B cell (primary cell): ENCODE data around the gene ARL11. TPM values are rescaled to one million over a fixed set of nuclear protein-coding genes. Genes with fewer than 3 reads are reported as not detected.

Source experiments
- ATAC-seq: fragments of 200-7000 bp; cut with Tn5 transposase; one replicate; pipeline ENCODE4 v1.10.0; 2021; ENCODE audit warnings: low read depth, mild to moderate bottlenecking, moderate number of reproducible peaks, moderate library complexity
- CTCF ChIA-PET: fragments of 350-600 bp; sonication (Branson Sonifier 250); formaldehyde crosslinking; loops from one replicate; lab custom pipeline; 2021; ENCODE audit warnings: antibody characterized with exemption, inconsistent platforms; lab: Charles Lee
- POLR2A ChIA-PET: fragments of 350-600 bp; sonication (Branson Sonifier 250); formaldehyde crosslinking; loops from one replicate; lab custom pipeline; 2021; ENCODE audit warnings: antibody characterized with exemption; lab: Charles Lee
- DNase-seq: peaks from one replicate; pipeline ENCODE4 v3.0.0; 2013
- H2AFZ ChIP-seq: 2 replicates; pipeline ENCODE4 v1.6.1; 2012; ENCODE audit warnings: mild to moderate bottlenecking, low read depth, low read length; ENCODE audit not compliant: insufficient read depth, poor library complexity, severe bottlenecking
- H3K27ac ChIP-seq, 2 donors: 1 replicate in 1 of 2; 2 replicates in 1 of 2; pipeline ENCODE4 v1.5.1; 2012 to 2013; ENCODE audit warnings: low read length in 2 of 2, mild to moderate bottlenecking in 2 of 2, moderate library complexity in 1 of 2
- H3K27me3 ChIP-seq, 4 experiments: fragments of 200-600 bp in 1 of 4; sonication (generic) in 1 of 4; replicated peaks in 1 of 4; 1 replicate in 2 of 4; 2 replicates in 2 of 4; pipeline versions ENCODE4 v1.6.1 to v1.7.0; 2013 to 2016; ENCODE audit warnings: low read length in 3 of 4, mild to moderate bottlenecking in 2 of 4, mixed read lengths in 1 of 4, moderate library complexity in 1 of 4; ENCODE audit not compliant: insufficient read depth in 4 of 4, control insufficient read depth in 3 of 4; ENCODE audit errors: control extremely low read depth in 1 of 4
- H3K36me3 ChIP-seq, 2 experiments: replicated peaks in 1 of 2; 1 replicate in 1 of 2; 2 replicates in 1 of 2; pipeline versions ENCODE4 v1.6.1 to v1.7.1; 2013; ENCODE audit warnings: low read length in 1 of 2; ENCODE audit not compliant: insufficient read depth in 2 of 2, control insufficient read depth in 1 of 2; ENCODE audit errors: control extremely low read depth in 1 of 2, extremely low read depth in 1 of 2
- H3K4me1 ChIP-seq, 2 donors: fragments of 200-600 bp in 1 of 2; sonication (generic) in 1 of 2; 1 replicate in 1 of 2; 2 replicates in 1 of 2; pipeline versions ENCODE4 v1.5.1 to v1.6.1; 2013 to 2017; ENCODE audit warnings: low read length in 2 of 2; ENCODE audit not compliant: control insufficient read depth in 2 of 2, insufficient read depth in 2 of 2
- H3K4me2 ChIP-seq: replicated peaks from 2 replicates; pipeline ENCODE3; 2012; ENCODE audit warnings: mild to moderate bottlenecking, low read depth, low read length; ENCODE audit not compliant: poor library complexity, severe bottlenecking
- H3K4me3 ChIP-seq, 5 experiments: fragments of 200-600 bp in 1 of 5; sonication (generic) in 1 of 5; 1 replicate in 3 of 5; 2 replicates in 2 of 5; pipeline versions ENCODE4 v1.5.1 to v1.7.0; 2011 to 2016; ENCODE audit warnings: low read length in 4 of 5, mild to moderate bottlenecking in 4 of 5, low read depth in 2 of 5, control low read depth in 1 of 5, moderate library complexity in 1 of 5; ENCODE audit not compliant: insufficient read depth in 1 of 5; ENCODE audit errors: control extremely low read depth in 1 of 5, extremely low read depth in 1 of 5
- H3K79me2 ChIP-seq: fragments of 200-600 bp; sonication (generic); one replicate; pipeline ENCODE4 v1.6.0; 2016; ENCODE audit warnings: low read length; ENCODE audit not compliant: control insufficient read depth, insufficient read depth
- H3K9ac ChIP-seq: fragments of 200-600 bp; sonication (generic); 2 replicates; pipeline ENCODE4 v1.6.1; 2017; ENCODE audit warnings: mild to moderate bottlenecking, low read length, moderate library complexity
- H3K9me3 ChIP-seq, 3 donors: one replicate each; pipeline versions ENCODE4 v1.6.1 to v1.7.1; 2013; ENCODE audit warnings: low read length in 2 of 3; ENCODE audit not compliant: control insufficient read depth in 2 of 3, insufficient read depth in 1 of 3; ENCODE audit errors: control extremely low read depth in 1 of 3
- H4K20me1 ChIP-seq: 2 replicates; pipeline ENCODE4 v1.6.0; 2012; ENCODE audit warnings: mild to moderate bottlenecking, low read length; ENCODE audit not compliant: insufficient read depth, control insufficient read depth, poor library complexity, severe bottlenecking
- H3K27ac Mint-ChIP-seq: one replicate; pipeline ENCODE4 v1.8.0; 2021; ENCODE audit warnings: mixed read lengths
- H3K27me3 Mint-ChIP-seq: one replicate; pipeline ENCODE4 v1.8.0; 2021; ENCODE audit warnings: mixed read lengths
- H3K4me1 Mint-ChIP-seq: one replicate; pipeline ENCODE4 v1.8.0; 2021; ENCODE audit warnings: mixed read lengths
- H3K4me3 Mint-ChIP-seq: one replicate; pipeline ENCODE4 v1.8.0; 2021; ENCODE audit warnings: mixed read lengths
- H3K9me3 Mint-ChIP-seq: one replicate; pipeline ENCODE4 v1.8.0; 2022; ENCODE audit warnings: mixed read lengths; ENCODE audit not compliant: insufficient read depth
- EZH2 ChIP-seq: IDR thresholded peaks from 2 replicates; pipeline ENCODE4 v1.6.1; 2012; ENCODE audit warnings: borderline replicate concordance, low read depth, mild to moderate bottlenecking, moderate library complexity, low read length; ENCODE audit not compliant: insufficient read depth, poor library complexity, severe bottlenecking
- WGBS: methylation state at CpG from one replicate; pipeline ENCODE4 v1.1.5; 2013; ENCODE audit warnings: missing lambda C conversion rate; ENCODE audit not compliant: insufficient coverage; 5-methylcytosine and 5-hydroxymethylcytosine counted together
- intact Hi-C: fragments of 100-400 bp; cut with micrococcal nuclease; formaldehyde crosslinking; loops from one replicate; pipeline ENCODE4 v1.10.0; 2022
- polyA plus RNA-seq: library from polyadenylated mRNA; depleted of rRNA; stranded (reverse); fragments of >200 nt; gene quantifications from 2 replicates; pipeline ENCODE4 v1.2.3, GENCODE V29; 2012
- total RNA-seq, 2 donors: library from RNA; stranded (reverse); fragments of 120-200 nt in 1 of 2; gene quantifications; 1 replicate in 1 of 2; 2 replicates in 1 of 2; pipeline versions ENCODE4 v1.2.3 to v1.2.4, GENCODE V29; 2013 to 2022
- TF ChIP-seq, protein P1 (sequence below): fragments of 200-600 bp; IDR thresholded peaks from one replicate; pipeline ENCODE4 v1.8.0; 2022; ENCODE audit warnings: antibody characterized with exemption, mild to moderate bottlenecking

The ARL11 gene
- total and polyA plus RNA-seq, 2 donors (not counting 1 experiment from before 2014, with no cell fraction given): 5.8 to 21.4 TPM

DNA sequence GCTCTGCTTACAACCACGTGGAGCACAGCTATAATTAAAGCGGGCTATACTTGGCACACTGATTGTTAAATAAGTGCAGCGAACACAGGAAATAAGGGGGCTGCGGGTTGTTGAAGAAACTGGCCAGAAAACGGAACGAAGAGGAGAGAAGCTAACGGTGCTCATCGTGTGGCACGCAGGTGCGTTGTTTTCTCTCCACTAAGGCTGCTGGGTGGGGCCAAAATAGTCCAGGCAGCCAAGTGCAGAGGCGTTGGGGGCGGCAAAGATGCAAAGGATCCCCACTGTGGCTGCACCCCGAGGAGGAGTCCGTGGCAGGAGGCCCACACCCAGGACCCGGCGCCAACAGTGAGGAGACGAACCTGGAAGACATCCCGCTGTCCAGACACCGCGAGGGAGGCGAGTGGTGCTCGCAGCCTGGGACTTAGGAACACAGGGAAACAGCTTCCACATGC lies 8.1 kb upstream of the ARL11 start:
- Histone ChIP-seq H3K27me3 (no peaks in the 10 kb centered on the region), H3K4me2 (peak overlapping the region; percentile 48), H3K79me2 (no peaks in the 10 kb centered on the region), H3K36me3 (no peaks in the 10 kb centered on the region), H3K27ac (peak overlapping the region in 1 of 2 donors; percentile 60), H3K4me3 (peak overlapping the region in 3 of 5 experiments; percentile 9 to 48 (median 35)), H3K9me3 (no peaks in the 10 kb centered on the region), H2AFZ (peak overlapping the region; percentile 56), H3K9ac (peak overlapping the region; percentile 45), H3K4me1 (no peaks in the 10 kb centered on the region), H4K20me1 (no peaks in the 10 kb centered on the region)
- Mint-ChIP-seq H3K27ac (peak overlapping the region; percentile 85), H3K4me3 (peak overlapping the region; percentile 81), H3K4me1 (peaks cover 25% of the 10 kb centered on the region), H3K27me3 (no peaks in the 10 kb centered on the region), H3K9me3 (no peaks in the 10 kb centered on the region)
- POLR2A ChIA-PET: interaction anchor here (0.8 to 2.0 kb wide), 2 partner anchors 124 to 177 kb away, joined by 3 to 12 read pairs; partner anchors contain the start of genes CAB39L and PHF11
- TF ChIP-seq, protein P1, sequence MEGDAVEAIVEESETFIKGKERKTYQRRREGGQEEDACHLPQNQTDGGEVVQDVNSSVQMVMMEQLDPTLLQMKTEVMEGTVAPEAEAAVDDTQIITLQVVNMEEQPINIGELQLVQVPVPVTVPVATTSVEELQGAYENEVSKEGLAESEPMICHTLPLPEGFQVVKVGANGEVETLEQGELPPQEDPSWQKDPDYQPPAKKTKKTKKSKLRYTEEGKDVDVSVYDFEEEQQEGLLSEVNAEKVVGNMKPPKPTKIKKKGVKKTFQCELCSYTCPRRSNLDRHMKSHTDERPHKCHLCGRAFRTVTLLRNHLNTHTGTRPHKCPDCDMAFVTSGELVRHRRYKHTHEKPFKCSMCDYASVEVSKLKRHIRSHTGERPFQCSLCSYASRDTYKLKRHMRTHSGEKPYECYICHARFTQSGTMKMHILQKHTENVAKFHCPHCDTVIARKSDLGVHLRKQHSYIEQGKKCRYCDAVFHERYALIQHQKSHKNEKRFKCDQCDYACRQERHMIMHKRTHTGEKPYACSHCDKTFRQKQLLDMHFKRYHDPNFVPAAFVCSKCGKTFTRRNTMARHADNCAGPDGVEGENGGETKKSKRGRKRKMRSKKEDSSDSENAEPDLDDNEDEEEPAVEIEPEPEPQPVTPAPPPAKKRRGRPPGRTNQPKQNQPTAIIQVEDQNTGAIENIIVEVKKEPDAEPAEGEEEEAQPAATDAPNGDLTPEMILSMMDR: no peak
- TF ChIP-seq EZH2: no peak
- intact Hi-C loops: loop anchor here (1.0 to 5.0 kb wide), 2 partner anchors 8 to 178 kb away; partner anchors contain the start of genes ARL11, CAB39L and SETDB2
- ATAC-seq: peak; percentile 95
- WGBS: 49% methylated on average over 18 of the region's 22 CpGs
- CTCF ChIA-PET: interaction anchor here (0.8 to 1.1 kb wide), 3 partner anchors 9 to 50 kb away, joined by 3 to 5 read pairs (median 4); partner anchors contain the start of gene ARL11
- DNase-seq: no peak

DNA sequence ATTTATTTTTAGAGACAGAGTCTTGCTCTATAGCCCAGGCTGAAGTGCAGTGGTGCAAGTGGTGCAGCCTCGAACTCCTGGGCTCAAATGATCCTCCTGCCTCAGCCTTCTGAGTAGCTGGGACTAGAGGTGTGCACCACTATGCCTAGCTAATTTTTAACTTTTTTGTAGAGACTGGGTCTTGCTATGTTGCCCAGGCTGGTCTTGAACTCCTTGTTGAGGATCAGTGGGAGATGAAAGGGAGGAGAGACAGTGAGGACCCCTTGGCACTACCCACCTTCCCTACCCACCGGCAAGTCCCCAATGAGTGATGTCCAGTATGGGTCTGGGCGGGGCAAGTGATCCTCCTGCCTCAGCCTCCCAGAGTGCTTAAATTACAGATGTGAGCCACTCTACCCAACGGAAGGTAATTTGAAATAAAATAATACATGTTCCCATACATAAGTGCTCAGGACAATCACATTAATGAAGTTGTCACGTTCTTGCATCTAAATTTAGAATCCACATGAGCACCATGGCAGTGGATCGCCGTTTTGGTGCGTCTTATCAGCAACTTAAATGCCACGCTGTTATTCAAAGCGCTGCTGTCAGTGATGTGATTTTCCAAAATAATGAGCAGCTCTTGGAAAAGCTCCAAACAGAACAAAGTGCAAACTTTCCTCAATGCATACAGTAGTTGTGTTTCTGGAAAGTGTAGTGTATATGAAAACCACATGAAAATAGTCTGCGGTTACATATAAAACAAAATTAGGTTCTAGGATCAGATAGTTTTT lies 5.9 kb upstream of the ARL11 start:
- no peak for TF ChIP-seq EZH2
- TF ChIP-seq, protein P1: no peak
- Histone ChIP-seq H3K27ac (no peak overlapping the region), H4K20me1 (no peaks in the 10 kb centered on the region), H3K4me3 (no peak overlapping the region), H3K36me3 (no peaks in the 10 kb centered on the region), H2AFZ (no peak overlapping the region), H3K9me3 (no peaks in the 10 kb centered on the region), H3K79me2 (peaks cover 4% of the 10 kb centered on the region), H3K9ac (no peak overlapping the region), H3K4me2 (no peak overlapping the region), H3K27me3 (no peaks in the 10 kb centered on the region), H3K4me1 (no peaks in the 10 kb centered on the region)
- DNase-seq (no peak), ATAC-seq (no peak)
- H3K9me3 Mint-ChIP-seq: no peaks in the 10 kb centered on the region
- intact Hi-C loops: loop anchor here (5.0 kb wide), 1 partner anchor 180 kb away; the partner anchor contains the start of genes CAB39L and SETDB2
- H3K27ac Mint-ChIP-seq: no peak overlapping the region
- no peaks in the 10 kb centered on the region for H3K27me3 Mint-ChIP-seq
- no peak overlapping the region for H3K4me3 Mint-ChIP-seq
- ChIA-PET POLR2A (interaction anchor here (0.6 kb wide), 1 partner anchor 116 kb away, joined by 3 read pairs; no protein-coding TSS in a partner anchor), CTCF (no interaction called here)
- peaks cover 20% of the 10 kb centered on the region for H3K4me1 Mint-ChIP-seq
- 80% methylated on average over 6 of the region's 11 CpGs for WGBS
